ENCODE measurements around the gene GMPR.
"Not testable (repeated sequence)": the region's sequence is repeated elsewhere in the genome, so short reads cannot be mapped to it uniquely, and the experiment has no call there.

Gene GMPR

GRCh38 chr6:16264785-16265184 is 26.4 kb downstream of the GMPR start:
- no peaks in the 10 kb centered on the region for H3K36me3 ChIP-seq (ENCODE audit: low read length)
- H3K4me3 ChIP-seq (ENCODE audit: insufficient read depth, low read length, poor library complexity, severe bottlenecking): no peak overlapping the region
- H2AFZ ChIP-seq (ENCODE audit: low read depth, low read length, severe bottlenecking): no peak overlapping the region
- H3K27me3 ChIP-seq (ENCODE audit: low read length): no peaks in the 10 kb centered on the region
- H3F3A ChIP-seq (ENCODE audit: insufficient read depth): no peaks in the 10 kb centered on the region
- H3K9ac ChIP-seq (ENCODE audit: low read length): no peak overlapping the region
- no peak overlapping the region for H3K27ac ChIP-seq (ENCODE audit: low read depth, low read length)
- no peaks in the 10 kb centered on the region for H3K9me2 ChIP-seq (replicated peaks; ENCODE audit: insufficient read depth, low read length)
- no peaks in the 10 kb centered on the region for H3K79me2 ChIP-seq (ENCODE audit: insufficient read depth, low read length)
- H3K4me2 ChIP-seq (ENCODE audit: low read depth, low read length, poor library complexity, severe bottlenecking): no peak overlapping the region
- TF ChIP-seq CTCF (IDR thresholded peaks at IDR 0.05; ENCODE audit: insufficient read depth, low read length, poor library complexity, severe bottlenecking) (no peak), EZH2phosphoT487 (conservative IDR thresholded peaks at IDR 0.05; ENCODE audit: low read length) (no peak)
- H3K9me3 ChIP-seq (ENCODE audit: insufficient read depth, low read length): no peaks in the 10 kb centered on the region
- no peaks in the 10 kb centered on the region for H4K20me1 ChIP-seq (ENCODE audit: low read depth, low read length)

GRCh38 chr6:16265351-16266341 is 27.3 kb downstream of the GMPR start:
- H2AFZ ChIP-seq (ENCODE audit: low read depth, low read length, severe bottlenecking): no peak overlapping the region
- no peaks in the 10 kb centered on the region for H3K9me3 ChIP-seq (ENCODE audit: insufficient read depth, low read length)
- H3F3A ChIP-seq (ENCODE audit: insufficient read depth): no peaks in the 10 kb centered on the region
- no peak overlapping the region for H3K4me3 ChIP-seq (ENCODE audit: insufficient read depth, low read length, poor library complexity, severe bottlenecking)
- no peak for TF ChIP-seq EZH2phosphoT487 (conservative IDR thresholded peaks at IDR 0.05; ENCODE audit: low read length)
- TF ChIP-seq CTCF (IDR thresholded peaks at IDR 0.05; ENCODE audit: insufficient read depth, low read length, poor library complexity, severe bottlenecking): no peak
- no peak overlapping the region for H3K4me2 ChIP-seq (ENCODE audit: low read depth, low read length, poor library complexity, severe bottlenecking)
- no peaks in the 10 kb centered on the region for H3K9me2 ChIP-seq (replicated peaks; ENCODE audit: insufficient read depth, low read length)
- H3K27ac ChIP-seq (ENCODE audit: low read depth, low read length): no peak overlapping the region
- no peak overlapping the region for H3K9ac ChIP-seq (ENCODE audit: low read length)
- H3K36me3 ChIP-seq (ENCODE audit: low read length): no peaks in the 10 kb centered on the region
- no peaks in the 10 kb centered on the region for H3K79me2 ChIP-seq (ENCODE audit: insufficient read depth, low read length)
- H4K20me1 ChIP-seq (ENCODE audit: low read depth, low read length): no peaks in the 10 kb centered on the region
- H3K27me3 ChIP-seq (ENCODE audit: low read length): no peaks in the 10 kb centered on the region

GRCh38 chr6:16267428-16268263 is 29.3 kb downstream of the GMPR start:
- Histone ChIP-seq H3K36me3 (ENCODE audit: low read length) (no peaks in the 10 kb centered on the region), H4K20me1 (ENCODE audit: low read depth, low read length) (no peaks in the 10 kb centered on the region), H3K9me2 (replicated peaks; ENCODE audit: insufficient read depth, low read length) (no peaks in the 10 kb centered on the region), H3F3A (ENCODE audit: insufficient read depth) (no peaks in the 10 kb centered on the region), H3K27ac (ENCODE audit: low read depth, low read length) (no peak overlapping the region), H2AFZ (ENCODE audit: low read depth, low read length, severe bottlenecking) (no peak overlapping the region), H3K4me2 (ENCODE audit: low read depth, low read length, poor library complexity, severe bottlenecking) (no peak overlapping the region), H3K4me3 (ENCODE audit: insufficient read depth, low read length, poor library complexity, severe bottlenecking) (no peak overlapping the region), H3K27me3 (ENCODE audit: low read length) (no peaks in the 10 kb centered on the region), H3K79me2 (ENCODE audit: insufficient read depth, low read length) (no peaks in the 10 kb centered on the region), H3K9me3 (ENCODE audit: insufficient read depth, low read length) (no peaks in the 10 kb centered on the region), H3K9ac (ENCODE audit: low read length) (no peak overlapping the region)
- no peak for TF ChIP-seq CTCF (IDR thresholded peaks at IDR 0.05; ENCODE audit: insufficient read depth, low read length, poor library complexity, severe bottlenecking)
- TF ChIP-seq EZH2phosphoT487 (conservative IDR thresholded peaks at IDR 0.05; ENCODE audit: low read length): no peak

- not testable (repeated sequence) for H3K4me3 ChIP-seq (ENCODE audit: insufficient read depth, low read length, poor library complexity, severe bottlenecking); H4K20me1 ChIP-seq (ENCODE audit: low read depth, low read length); H3K9me2 ChIP-seq (replicated peaks; ENCODE audit: insufficient read depth, low read length); H3K9ac ChIP-seq (ENCODE audit: low read length); H3K79me2 ChIP-seq (ENCODE audit: insufficient read depth, low read length); H3F3A ChIP-seq (ENCODE audit: insufficient read depth); H3K9me3 ChIP-seq (ENCODE audit: insufficient read depth, low read length); H3K27me3 ChIP-seq (ENCODE audit: low read length); H3K4me2 ChIP-seq (ENCODE audit: low read depth, low read length, poor library complexity, severe bottlenecking); H3K27ac ChIP-seq (ENCODE audit: low read depth, low read length); H3K36me3 ChIP-seq (ENCODE audit: low read length); H2AFZ ChIP-seq (ENCODE audit: low read depth, low read length, severe bottlenecking)
These were observed 31.2 kb downstream of the GMPR start for GRCh38 chr6:16269442-16270070.

Measured in SU-DHL-6 (cell line).